ENCODE results near the gene PFKFB2. TPM values are rescaled to one million over a fixed set of nuclear protein-coding genes. Genes with fewer than 3 reads are reported as not detected.

The PFKFB2 gene
- total RNA-seq, 1 donor from 2014 or later, result 8.9 TPM

GRCh38 chr1:207021139-207021861 is 31.8 kb upstream of the PFKFB2 start:
- no peak for DNase-seq (ENCODE audit: low spot score)
- H3K9me3 Mint-ChIP-seq (ENCODE audit: unreplicated experiment), result no peaks in the 10 kb centered on the region
- H3K36me3 Mint-ChIP-seq (ENCODE audit: low read depth, unreplicated experiment), result no peaks in the 10 kb centered on the region
- TF ChIP-seq, protein P1, sequence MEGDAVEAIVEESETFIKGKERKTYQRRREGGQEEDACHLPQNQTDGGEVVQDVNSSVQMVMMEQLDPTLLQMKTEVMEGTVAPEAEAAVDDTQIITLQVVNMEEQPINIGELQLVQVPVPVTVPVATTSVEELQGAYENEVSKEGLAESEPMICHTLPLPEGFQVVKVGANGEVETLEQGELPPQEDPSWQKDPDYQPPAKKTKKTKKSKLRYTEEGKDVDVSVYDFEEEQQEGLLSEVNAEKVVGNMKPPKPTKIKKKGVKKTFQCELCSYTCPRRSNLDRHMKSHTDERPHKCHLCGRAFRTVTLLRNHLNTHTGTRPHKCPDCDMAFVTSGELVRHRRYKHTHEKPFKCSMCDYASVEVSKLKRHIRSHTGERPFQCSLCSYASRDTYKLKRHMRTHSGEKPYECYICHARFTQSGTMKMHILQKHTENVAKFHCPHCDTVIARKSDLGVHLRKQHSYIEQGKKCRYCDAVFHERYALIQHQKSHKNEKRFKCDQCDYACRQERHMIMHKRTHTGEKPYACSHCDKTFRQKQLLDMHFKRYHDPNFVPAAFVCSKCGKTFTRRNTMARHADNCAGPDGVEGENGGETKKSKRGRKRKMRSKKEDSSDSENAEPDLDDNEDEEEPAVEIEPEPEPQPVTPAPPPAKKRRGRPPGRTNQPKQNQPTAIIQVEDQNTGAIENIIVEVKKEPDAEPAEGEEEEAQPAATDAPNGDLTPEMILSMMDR (IDR thresholded peaks at IDR 0.05; ENCODE audit: unreplicated experiment), result no peak
- H3K4me3 Mint-ChIP-seq (ENCODE audit: unreplicated experiment), result no peak overlapping the region
- H3K27ac Mint-ChIP-seq (ENCODE audit: unreplicated experiment), result no peak overlapping the region
- H3K4me1 Mint-ChIP-seq (ENCODE audit: unreplicated experiment), result peaks cover 9% of the 10 kb centered on the region
- H3K27me3 Mint-ChIP-seq (ENCODE audit: unreplicated experiment), result peaks cover 6% of the 10 kb centered on the region

- Mint-ChIP-seq H3K36me3 (ENCODE audit: low read depth, unreplicated experiment) (no peaks in the 10 kb centered on the region), H3K27ac (ENCODE audit: unreplicated experiment) (no peak overlapping the region), H3K9me3 (ENCODE audit: unreplicated experiment) (no peaks in the 10 kb centered on the region), H3K4me1 (ENCODE audit: unreplicated experiment) (peaks cover 11% of the 10 kb centered on the region), H3K4me3 (ENCODE audit: unreplicated experiment) (no peak overlapping the region), H3K27me3 (ENCODE audit: unreplicated experiment) (peaks cover 6% of the 10 kb centered on the region)
- TF ChIP-seq, protein P1 (IDR thresholded peaks at IDR 0.05; ENCODE audit: unreplicated experiment), result no peak
- DNase-seq (ENCODE audit: low spot score), result no peak
Measured at GRCh38 chr1:207021876-207022596, 31.0 kb upstream of the PFKFB2 start.

DNA sequence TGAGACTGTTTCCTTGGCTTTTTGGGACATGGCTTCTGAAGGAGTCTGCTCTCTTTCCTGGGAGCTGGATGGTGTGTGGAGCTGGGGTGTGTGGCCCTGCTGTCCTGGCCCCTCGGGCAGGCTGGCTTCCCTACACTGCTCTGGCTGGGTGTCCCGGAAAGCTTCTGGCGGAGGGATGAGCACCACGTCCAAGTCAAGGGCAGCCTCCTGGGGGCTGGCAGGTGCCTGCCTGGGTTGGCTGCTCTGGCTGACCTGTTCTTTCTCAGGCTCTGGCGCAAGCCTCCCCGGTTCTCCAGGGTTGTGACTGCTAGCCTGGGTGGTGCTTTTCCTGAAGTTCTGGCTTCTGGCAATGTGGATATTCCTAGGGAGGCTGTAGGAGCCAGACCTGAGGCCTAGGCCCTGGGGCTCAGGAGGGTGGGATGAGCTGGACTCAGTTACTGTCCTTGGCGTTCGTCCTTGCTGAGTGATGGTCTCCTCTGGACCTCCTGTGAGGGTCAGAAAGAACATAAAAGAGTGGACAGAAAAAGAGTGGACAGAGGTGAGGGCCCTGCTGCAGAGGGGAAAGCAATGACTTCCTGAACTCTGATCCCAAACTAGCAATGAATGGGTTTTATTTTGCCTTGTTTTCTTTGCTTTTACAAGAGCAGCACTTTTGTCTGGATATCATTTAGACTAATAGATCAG is 29.9 kb upstream of the PFKFB2 start:
- no peaks in the 10 kb centered on the region for H3K36me3 Mint-ChIP-seq (ENCODE audit: low read depth, unreplicated experiment)
- DNase-seq (ENCODE audit: low spot score), result no peak
- TF ChIP-seq, protein P1 (IDR thresholded peaks at IDR 0.05; ENCODE audit: unreplicated experiment), result no peak
- no peaks in the 10 kb centered on the region for H3K9me3 Mint-ChIP-seq (ENCODE audit: unreplicated experiment)
- H3K4me1 Mint-ChIP-seq (ENCODE audit: unreplicated experiment), result peaks cover 11% of the 10 kb centered on the region
- no peak overlapping the region for H3K4me3 Mint-ChIP-seq (ENCODE audit: unreplicated experiment)
- no peak overlapping the region for H3K27ac Mint-ChIP-seq (ENCODE audit: unreplicated experiment)
- H3K27me3 Mint-ChIP-seq (ENCODE audit: unreplicated experiment), result peaks cover 9% of the 10 kb centered on the region

- Mint-ChIP-seq H3K9me3 (ENCODE audit: unreplicated experiment) (no peaks in the 10 kb centered on the region), H3K4me1 (ENCODE audit: unreplicated experiment) (peaks cover 11% of the 10 kb centered on the region), H3K27me3 (ENCODE audit: unreplicated experiment) (peaks cover 9% of the 10 kb centered on the region), H3K4me3 (ENCODE audit: unreplicated experiment) (no peak overlapping the region), H3K36me3 (ENCODE audit: low read depth, unreplicated experiment) (no peaks in the 10 kb centered on the region), H3K27ac (ENCODE audit: unreplicated experiment) (no peak overlapping the region)
- no peak for DNase-seq (ENCODE audit: low spot score)
- TF ChIP-seq, protein P1 (IDR thresholded peaks at IDR 0.05; ENCODE audit: unreplicated experiment), result no peak
Measured at GRCh38 chr1:207024202-207025145, 28.6 kb upstream of the PFKFB2 start.

All from endothelial cell (in vitro differentiated cells).